Activated CD8-positive, alpha-beta memory T cell treated with anti-CD3 and anti-CD28 coated beads, Interleukin-2, amount 50 U/mL, for 1 hour (primary cell): Measurements from ENCODE around the gene SPINK7.
"Not testable (repeated sequence)": the region's sequence is repeated elsewhere in the genome, so short reads cannot be mapped to it uniquely, and the experiment has no call there.

Source experiments
- DNase-seq: peaks from one replicate; pipeline ENCODE4 v3.0.0-alpha.2; 2020; ENCODE audit errors: extremely low read depth

Gene SPINK7

GRCh38 chr5:148312153-148312552 is at the start of gene SPINK7:
Gene SPINK7, plus strand, starts transcription at chr5:148312423. Its CDS starts 61 bp downstream, at chr5:148312484.
- no peak for DNase-seq

DNA sequence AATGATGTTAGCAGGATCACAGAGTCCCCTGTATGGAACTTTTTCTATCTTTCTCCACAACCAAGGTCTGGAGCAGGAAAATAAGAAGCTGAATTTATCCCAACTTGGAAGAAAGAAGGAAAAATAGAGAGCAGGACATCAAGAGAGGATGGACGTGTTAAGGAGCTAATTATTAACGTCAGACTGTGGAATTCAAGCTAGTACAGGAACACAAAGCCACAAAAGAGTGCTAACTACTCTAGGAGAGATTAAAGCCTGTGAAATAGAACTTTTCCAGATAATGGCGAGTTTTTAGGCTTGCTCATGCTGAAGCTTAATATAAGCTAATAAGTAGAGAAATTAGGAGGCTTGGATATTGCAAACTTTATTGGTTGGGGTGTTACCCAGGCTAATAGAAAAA is 44.3 kb upstream of the SPINK7 start:
- DNase-seq = no peak

GRCh38 chr5:148268566-148268965 is 43.7 kb upstream of the SPINK7 start, which contains the start of gene SPINK13:
Gene SPINK13, plus strand, starts transcription at chr5:148268794. Its CDS starts 1,279 bp downstream, at chr5:148270073.
- DNase-seq = no peak

DNA sequence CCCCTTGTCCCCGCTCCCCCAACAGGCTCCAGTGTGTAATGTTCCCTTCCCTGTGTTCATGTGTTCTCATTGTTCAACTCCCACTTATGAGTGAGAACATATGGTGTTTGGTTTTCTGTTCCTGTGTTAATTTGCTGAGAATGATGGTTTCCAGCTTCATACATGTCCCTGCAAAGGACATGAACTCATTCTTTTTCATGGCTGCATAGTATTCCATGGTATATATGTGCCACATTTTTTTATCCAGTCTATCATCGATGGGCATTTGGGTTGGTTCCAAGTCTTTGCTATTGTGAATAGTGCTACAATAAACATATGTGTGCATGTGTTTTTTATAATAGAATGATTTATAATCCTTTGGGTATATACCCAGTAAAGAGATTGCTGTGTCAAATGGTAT is 37.1 kb upstream of the SPINK7 start:
- DNase-seq = not testable (repeated sequence)

DNA sequence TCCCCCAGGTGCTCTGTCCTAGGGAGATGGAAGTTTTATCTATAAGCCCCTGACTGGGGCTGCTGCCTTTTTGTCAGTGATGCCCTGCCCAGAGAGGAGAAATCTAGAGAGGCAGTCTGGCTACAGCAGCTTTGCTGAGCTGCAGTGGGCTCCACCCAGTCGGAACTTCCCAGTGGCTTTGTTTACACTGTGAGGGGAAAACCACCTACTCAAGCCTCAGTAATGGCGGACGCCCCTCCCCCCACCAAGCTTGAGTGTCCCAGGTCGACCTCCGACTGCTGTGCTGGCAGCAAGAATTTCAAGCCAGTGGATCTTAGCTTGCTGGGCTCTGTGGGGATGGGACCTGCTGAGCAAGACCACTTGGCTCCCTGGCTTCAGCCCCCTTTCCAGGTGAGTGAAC is 31.3 kb upstream of the SPINK7 start:
- DNase-seq = not testable (repeated sequence)

DNA sequence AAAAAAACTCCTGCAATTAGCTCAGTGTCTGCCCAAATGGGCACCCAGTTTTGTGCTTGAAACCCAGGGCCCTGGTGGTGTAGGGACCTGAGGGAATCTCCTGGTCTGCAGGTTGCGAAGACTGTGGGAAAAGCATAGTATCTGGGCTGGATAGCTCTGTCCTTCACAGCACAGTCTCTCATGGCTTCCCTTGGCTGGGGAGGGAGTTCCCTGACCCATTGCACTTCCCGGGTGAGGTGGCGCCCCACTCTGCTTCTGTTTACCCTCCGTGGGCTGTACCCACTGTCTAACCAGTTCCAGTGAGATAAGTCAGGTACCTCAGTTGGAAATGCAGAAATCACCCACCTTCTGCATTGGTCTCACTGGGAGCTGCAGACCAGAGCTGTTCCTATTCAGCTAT is 30.9 kb upstream of the SPINK7 start:
- not testable (repeated sequence) for DNase-seq

- no peak for DNase-seq
Measured at GRCh38 chr5:148290271-148291195, 21.7 kb upstream of the SPINK7 start.

- no peak for DNase-seq
Measured at GRCh38 chr5:148297731-148298130, 14.5 kb upstream of the SPINK7 start.

DNA sequence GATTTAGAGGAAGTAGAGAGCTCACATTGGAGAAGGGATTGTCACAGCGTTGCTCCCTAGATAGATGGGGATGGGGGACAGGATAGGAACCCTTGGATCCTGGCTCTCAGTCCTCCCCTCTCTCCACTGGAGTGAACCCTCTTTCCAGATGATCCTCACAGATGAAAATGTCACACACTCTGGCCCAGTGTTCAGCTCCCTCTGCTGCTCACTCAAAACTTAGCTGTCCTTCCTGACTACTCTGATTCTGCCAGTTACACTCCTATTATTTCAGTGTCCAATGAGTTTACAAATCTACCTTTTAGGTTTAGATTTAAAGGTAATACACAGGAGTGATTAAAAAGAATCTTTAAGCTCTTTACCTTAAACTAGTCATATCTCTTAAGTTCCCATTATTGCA is 5.8 kb upstream of the SPINK7 start:
- no peak for DNase-seq

DNA sequence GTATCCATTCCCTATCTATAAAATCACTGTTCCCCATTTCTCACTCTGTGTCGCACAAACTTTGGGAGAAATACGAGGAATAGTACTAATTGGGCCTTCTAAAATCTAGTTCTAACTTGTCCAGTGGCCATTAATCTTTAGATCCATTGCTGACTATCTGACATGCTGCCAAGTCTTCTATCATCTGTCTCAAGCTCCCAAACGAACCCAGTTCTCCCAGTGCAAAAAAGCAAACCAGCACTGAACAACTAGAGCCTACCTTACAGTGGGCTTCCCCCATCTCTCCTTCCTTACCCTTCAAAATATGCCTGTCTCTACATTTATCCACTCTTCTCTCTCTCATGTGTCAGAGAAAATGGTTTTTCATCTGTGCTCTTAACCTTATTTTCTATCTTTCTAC is 3.2 kb upstream of the SPINK7 start:
- DNase-seq = no peak

DNA sequence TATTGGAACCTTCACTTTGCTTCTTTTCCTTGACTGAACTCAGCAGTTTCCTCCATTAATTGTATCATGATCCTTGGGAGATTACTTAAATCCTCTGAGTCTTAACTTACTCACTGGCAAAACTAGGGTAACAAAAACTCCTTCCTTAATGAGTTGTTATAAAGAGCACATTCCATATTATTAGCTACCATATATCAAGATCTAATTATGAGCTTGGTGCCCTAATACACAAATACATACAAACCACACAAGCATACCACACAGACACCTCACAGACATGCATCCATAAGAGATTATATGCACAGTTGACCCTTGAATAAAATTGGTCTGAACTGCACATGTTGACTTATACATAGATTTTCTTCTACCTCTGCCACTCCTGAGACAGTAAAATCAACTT is 2.5 kb upstream of the SPINK7 start:
- DNase-seq = no peak

DNA sequence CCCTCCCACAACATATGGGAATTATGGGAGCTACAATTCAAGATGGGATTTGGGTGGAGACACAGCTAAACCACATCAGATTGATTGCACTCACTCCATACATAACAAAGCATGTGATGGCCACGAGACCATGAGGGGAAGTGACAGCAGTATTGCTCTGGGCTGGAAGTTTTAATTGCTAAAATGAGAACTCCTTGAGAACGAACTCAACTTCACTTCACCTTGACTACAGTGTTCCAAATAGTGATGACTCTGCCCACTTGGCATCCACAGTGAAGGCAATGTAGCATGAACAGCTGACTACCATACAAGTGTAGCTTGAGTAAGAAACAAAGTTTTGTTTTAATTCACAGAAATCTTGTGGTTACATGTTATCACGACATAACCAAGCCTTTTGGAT is 739 bp upstream of the SPINK7 start:
- DNase-seq = no peak

DNA sequence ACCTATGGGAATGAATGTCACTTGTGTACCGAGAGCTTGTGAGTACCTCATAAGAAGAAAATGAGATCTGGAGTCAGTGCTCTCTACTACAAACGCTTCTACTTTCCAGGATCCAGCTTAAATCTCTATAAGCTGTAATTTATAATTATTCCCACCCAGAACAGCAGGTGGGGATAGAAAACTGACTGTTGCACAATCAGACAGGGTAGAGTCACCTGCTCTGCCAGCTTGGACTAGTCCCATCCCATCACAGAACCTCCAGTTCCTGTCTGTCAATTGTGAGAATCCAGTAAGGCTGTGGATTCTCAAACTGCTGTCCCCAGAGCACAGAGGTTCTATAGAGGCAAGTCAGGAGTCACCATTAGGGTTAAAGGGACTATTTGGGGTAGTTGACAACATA is 2.0 kb downstream of the SPINK7 start:
- no peak for DNase-seq

DNA sequence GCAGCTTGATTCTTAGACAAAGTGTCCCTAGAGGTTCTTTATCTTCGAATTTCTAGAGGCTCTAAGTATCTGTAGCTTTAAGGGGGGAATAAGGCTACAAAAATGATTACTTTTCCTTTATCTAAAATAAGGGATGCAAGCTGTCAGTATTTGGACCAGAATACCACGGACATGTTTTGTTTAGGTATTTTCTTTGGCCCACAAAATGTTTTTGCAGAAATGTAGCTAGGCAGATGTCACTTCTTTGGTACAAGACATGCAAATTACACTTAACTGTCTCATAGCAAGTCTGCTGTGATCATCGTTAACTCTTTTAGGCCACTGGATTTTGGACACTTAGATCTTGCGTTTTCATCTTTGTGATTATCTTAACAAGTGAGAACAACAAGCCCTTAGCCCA is 2.5 kb downstream of the SPINK7 start:
- no peak for DNase-seq

GRCh38 chr5:148320011-148320963 is 8.1 kb downstream of the SPINK7 start:
- not testable (repeated sequence) for DNase-seq

DNA sequence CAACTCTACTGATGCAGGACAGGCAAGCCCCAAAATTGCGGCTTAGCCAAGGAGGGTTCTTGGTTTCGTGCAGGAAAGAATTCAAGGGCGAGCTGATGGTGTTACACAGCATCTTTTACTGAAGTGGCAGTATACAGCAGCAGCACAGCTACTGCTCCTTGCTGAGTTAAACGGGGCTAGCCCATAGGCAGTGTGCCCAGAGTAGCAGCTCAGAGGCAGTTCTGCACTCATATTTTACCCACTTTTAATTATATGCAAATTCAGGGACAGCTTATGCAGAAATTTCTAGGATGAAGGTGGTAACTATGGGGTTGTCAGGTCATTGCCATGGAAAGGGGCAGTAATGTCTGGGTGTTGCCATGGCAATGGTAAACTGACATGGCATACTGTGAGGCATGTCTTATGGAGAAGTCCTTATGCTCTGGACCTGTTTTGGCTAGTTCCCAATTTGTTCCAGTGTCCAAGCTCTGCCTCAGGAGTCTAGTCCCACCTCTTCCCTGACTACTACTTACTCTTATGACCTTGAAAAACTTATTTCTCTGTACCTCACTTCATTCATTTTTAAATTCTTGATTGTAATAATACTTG is 21.1 kb downstream of the SPINK7 start:
- DNase-seq = no peak

- DNase-seq = no peak
Measured at GRCh38 chr5:148335259-148335658, 23.0 kb downstream of the SPINK7 start, which contains the start of gene SPINK9. Gene SPINK9, plus strand, starts transcription at chr5:148335559. Its CDS starts 55 bp downstream, at chr5:148335614.

GRCh38 chr5:148336704-148337435 is 24.6 kb downstream of the SPINK7 start:
- no peak for DNase-seq

- no peak for DNase-seq
Measured at GRCh38 chr5:148342371-148343045, 30.3 kb downstream of the SPINK7 start.

- no peak for DNase-seq
Measured at GRCh38 chr5:148343046-148343407, 30.8 kb downstream of the SPINK7 start.
